CD8-positive, alpha-beta memory T cell (primary cell): ENCODE results near the gene TRAF2. TPM values are rescaled to one million over a fixed set of nuclear protein-coding genes. Genes with fewer than 3 reads are reported as not detected.
A peak's percentile ranks its signal among the peaks of the same experiment; 100 is the strongest.

Experiments
- CTCF ChIA-PET: fragments of 350-600 bp; sonication (Branson Sonifier 250); formaldehyde crosslinking; loops from one replicate; lab custom pipeline; 2021; ENCODE audit warnings: antibody characterized with exemption; lab: Charles Lee
- POLR2A ChIA-PET: fragments of 350-600 bp; sonication (Branson Sonifier 250); formaldehyde crosslinking; loops from one replicate; lab custom pipeline; 2021; ENCODE audit warnings: antibody characterized with exemption; lab: Charles Lee
- DNase-seq, 5 donors: peaks; one replicate each; pipeline versions ENCODE4 v3.0.0 to v3.0.0-alpha.2; 2020 to 2022; ENCODE audit warnings: mixed read lengths in 1 of 5
- H3K27ac ChIP-seq: one replicate; pipeline ENCODE4 v1.7.0; 2013; ENCODE audit warnings: low read depth, mild to moderate bottlenecking, low read length, moderate library complexity
- H3K27me3 ChIP-seq: 2 replicates; pipeline ENCODE4 v1.7.0; 2013; ENCODE audit warnings: low read length, mild to moderate bottlenecking; ENCODE audit not compliant: insufficient read depth, poor library complexity, severe bottlenecking
- H3K36me3 ChIP-seq: 2 replicates; pipeline ENCODE4 v1.7.0; 2013; ENCODE audit warnings: mild to moderate bottlenecking, low read length, moderate library complexity; ENCODE audit not compliant: insufficient read depth
- H3K4me1 ChIP-seq: 2 replicates; pipeline ENCODE4 v1.7.0; 2013; ENCODE audit warnings: mild to moderate bottlenecking, low read length, moderate library complexity; ENCODE audit not compliant: insufficient read depth
- H3K4me3 ChIP-seq: 2 replicates; pipeline ENCODE4 v1.7.0; 2013; ENCODE audit warnings: mild to moderate bottlenecking, low read length
- H3K9me3 ChIP-seq: 2 replicates; pipeline ENCODE4 v1.7.0; 2013; ENCODE audit warnings: mild to moderate bottlenecking, low read length
- H3K27ac Mint-ChIP-seq, 8 donors: one replicate each; pipeline ENCODE4 v1.8.0; 2020 to 2021; ENCODE audit warnings: mixed read lengths in 8 of 8, mild to moderate bottlenecking in 6 of 8, inconsistent platforms in 3 of 8, moderate library complexity in 3 of 8
- H3K27me3 Mint-ChIP-seq, 2 donors: one replicate each; pipeline ENCODE4 v1.8.0; 2020 to 2021; ENCODE audit warnings: mixed read lengths in 2 of 2, mild to moderate bottlenecking in 1 of 2, moderate library complexity in 1 of 2
- H3K36me3 Mint-ChIP-seq, 3 donors: one replicate each; pipeline ENCODE4 v1.8.0; 2020 to 2021; ENCODE audit warnings: mixed read lengths in 3 of 3, inconsistent platforms in 1 of 3, mild to moderate bottlenecking in 1 of 3
- H3K4me1 Mint-ChIP-seq, 3 donors: one replicate each; pipeline ENCODE4 v1.8.0; 2020 to 2021; ENCODE audit warnings: mixed read lengths in 3 of 3, inconsistent platforms in 1 of 3, mild to moderate bottlenecking in 1 of 3
- H3K4me3 Mint-ChIP-seq, 7 donors: one replicate each; pipeline ENCODE4 v1.8.0; 2020 to 2021; ENCODE audit warnings: mixed read lengths in 7 of 7, mild to moderate bottlenecking in 6 of 7, moderate library complexity in 4 of 7, inconsistent platforms in 2 of 7
- H3K9me3 Mint-ChIP-seq, 5 donors: one replicate each; pipeline ENCODE4 v1.8.0; 2020 to 2022; ENCODE audit warnings: mixed read lengths in 5 of 5, mild to moderate bottlenecking in 3 of 5, moderate library complexity in 2 of 5, inconsistent platforms in 1 of 5
- polyA plus RNA-seq: library from polyadenylated mRNA; unstranded; fragments of 300-500 nt; fragmentation: Illumina TruSeq; gene quantifications from one replicate; pipeline ENCODE4 v1.2.3, GENCODE V29; 2021
- total RNA-seq, 2 experiments: library from RNA; stranded (reverse); gene quantifications; one replicate each; pipeline ENCODE4 v1.2.3, GENCODE V29; 2021

The TRAF2 gene
- total and polyA plus RNA-seq, 3 experiments from 2014 or later, result 23.1 to 60.5 (median 53.2) TPM

DNA sequence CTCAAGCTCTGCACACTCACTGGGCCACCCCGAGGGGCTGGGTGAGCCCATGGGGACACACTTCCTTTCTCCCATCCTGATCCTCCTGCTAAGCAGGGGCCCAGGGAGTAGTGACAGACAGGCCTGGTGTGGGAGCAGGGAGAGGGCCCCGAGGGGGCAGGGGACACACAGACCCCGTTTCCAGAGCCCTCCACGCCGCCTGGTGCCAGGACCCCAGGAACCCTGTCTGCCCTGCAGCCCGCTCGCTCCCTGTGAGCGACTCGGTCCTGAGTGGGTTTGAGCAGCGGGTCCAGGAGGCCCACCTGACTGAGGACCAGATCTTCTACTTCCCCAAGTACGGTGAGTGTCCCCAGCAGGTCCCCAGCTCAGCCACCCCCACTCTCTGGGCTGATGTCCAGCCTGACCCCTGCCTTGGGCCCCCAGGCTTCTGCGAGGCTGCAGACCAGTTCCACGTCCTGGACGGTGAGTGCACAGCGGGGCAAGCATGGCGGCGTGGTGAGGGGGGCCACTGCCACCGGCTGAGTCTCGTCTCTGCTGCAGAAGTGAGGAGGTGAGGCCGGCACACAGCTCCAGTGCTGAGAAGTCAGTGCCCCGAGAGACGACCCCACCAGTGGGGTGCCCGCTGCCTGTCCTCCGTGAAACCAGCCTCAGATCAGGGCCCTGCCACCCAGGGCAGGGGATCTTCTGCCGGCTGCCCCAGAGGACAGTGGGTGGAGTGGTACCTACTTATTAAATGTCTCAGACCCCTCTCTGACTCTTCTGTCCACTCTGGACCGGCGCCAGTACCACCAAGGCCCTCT is 60.1 kb downstream of the TRAF2 start:
- CTCF ChIA-PET, result interaction anchor here (1.0 to 8.7 kb wide), 8 partner anchors 29 to 139 kb away, joined by 3 to 159 read pairs (median 6); partner anchors contain the start of genes AJM1, FUT7 and RABL6

DNA sequence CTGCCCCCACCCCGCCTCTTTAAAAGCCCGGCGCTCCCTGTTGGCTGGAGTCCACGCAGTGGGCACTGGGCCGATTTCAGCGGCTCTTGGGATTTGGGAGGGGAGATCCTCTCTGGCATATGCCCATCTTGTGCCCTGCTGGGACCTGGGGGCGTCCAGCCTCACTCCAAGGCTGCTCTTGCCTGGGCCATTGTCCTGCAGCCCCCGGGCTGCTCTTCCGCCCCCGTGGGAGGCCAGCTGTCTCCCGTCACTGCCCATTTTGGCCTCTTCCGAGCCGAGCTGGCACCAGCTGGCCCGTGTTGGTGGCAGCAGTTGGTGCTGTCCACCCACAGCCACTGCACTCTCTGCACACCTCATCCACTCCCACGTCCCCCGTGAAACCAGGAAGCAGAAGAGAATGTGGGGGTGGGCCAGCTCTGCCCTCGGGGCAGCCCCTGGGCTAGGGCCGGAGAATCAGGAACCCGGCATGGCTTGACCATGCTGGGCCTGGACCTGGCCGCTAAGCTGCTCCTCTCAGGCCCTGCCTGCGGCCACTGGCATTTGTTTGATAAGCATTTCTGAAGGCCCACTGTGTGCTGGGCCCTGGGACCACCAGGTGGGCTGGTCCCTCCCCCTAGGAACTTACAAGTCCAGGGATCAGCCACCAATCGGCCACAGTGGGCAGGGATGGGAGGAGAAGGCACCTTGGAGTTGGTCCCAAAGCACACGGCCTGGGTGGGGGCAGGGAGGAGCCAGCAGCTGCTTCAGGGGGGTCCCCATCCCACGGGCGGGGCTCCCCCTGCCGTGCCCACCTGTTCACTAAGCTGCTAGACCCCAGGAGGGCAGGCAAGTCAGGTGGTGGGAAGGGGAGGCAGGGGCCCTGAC is 60.9 kb downstream of the TRAF2 start:
- DNase-seq, result no peak
- Mint-ChIP-seq H3K9me3 (no peaks in the 10 kb centered on the region), H3K27ac (peak overlapping the region in 1 of 8 donors; percentile 64), H3K27me3 (no peaks in the 10 kb centered on the region), H3K4me3 (peak overlapping the region in 2 of 7 donors; percentile 36 to 56), H3K4me1 (peaks cover 4 to 44% (median 11%) of the 10 kb centered on the region in 3 donors), H3K36me3 (peaks cover 0 to 12% (median 0%) of the 10 kb centered on the region in 3 donors)
- Histone ChIP-seq H3K27ac (no peak overlapping the region), H3K27me3 (no peaks in the 10 kb centered on the region), H3K4me3 (no peak overlapping the region), H3K4me1 (peaks cover 17% of the 10 kb centered on the region), H3K36me3 (peaks cover 4% of the 10 kb centered on the region), H3K9me3 (no peaks in the 10 kb centered on the region)
- POLR2A ChIA-PET, result interaction anchor here (0.9 to 1.7 kb wide), 4 partner anchors 12 to 88 kb away, joined by 3 to 18 read pairs (median 7); partner anchors contain the start of gene PAXX
- CTCF ChIA-PET, result interaction anchor here (0.7 to 8.7 kb wide), 22 partner anchors 19 to 140 kb away, joined by 3 to 159 read pairs (median 5); partner anchors contain the start of genes ABCA2, AJM1, CLIC3 and FUT7

More for the DNA sequence above, 60.1 kb downstream of the TRAF2 start:
- H3K27me3 ChIP-seq, result no peaks in the 10 kb centered on the region
- H3K27ac ChIP-seq, result no peak overlapping the region
- no peak for DNase-seq
- Mint-ChIP-seq H3K27ac (peak overlapping the region in 1 of 8 donors; percentile 19), H3K27me3 (no peaks in the 10 kb centered on the region), H3K36me3 (peaks cover 0 to 19% (median 0%) of the 10 kb centered on the region in 3 donors), H3K9me3 (no peaks in the 10 kb centered on the region), H3K4me1 (peaks cover 4 to 44% (median 11%) of the 10 kb centered on the region in 3 donors), H3K4me3 (no peak overlapping the region)
- peaks cover 12% of the 10 kb centered on the region for H3K36me3 ChIP-seq
- no peak overlapping the region for H3K4me3 ChIP-seq
- peaks cover 17% of the 10 kb centered on the region for H3K4me1 ChIP-seq
- POLR2A ChIA-PET, result no interaction called here
- no peaks in the 10 kb centered on the region for H3K9me3 ChIP-seq

DNA sequence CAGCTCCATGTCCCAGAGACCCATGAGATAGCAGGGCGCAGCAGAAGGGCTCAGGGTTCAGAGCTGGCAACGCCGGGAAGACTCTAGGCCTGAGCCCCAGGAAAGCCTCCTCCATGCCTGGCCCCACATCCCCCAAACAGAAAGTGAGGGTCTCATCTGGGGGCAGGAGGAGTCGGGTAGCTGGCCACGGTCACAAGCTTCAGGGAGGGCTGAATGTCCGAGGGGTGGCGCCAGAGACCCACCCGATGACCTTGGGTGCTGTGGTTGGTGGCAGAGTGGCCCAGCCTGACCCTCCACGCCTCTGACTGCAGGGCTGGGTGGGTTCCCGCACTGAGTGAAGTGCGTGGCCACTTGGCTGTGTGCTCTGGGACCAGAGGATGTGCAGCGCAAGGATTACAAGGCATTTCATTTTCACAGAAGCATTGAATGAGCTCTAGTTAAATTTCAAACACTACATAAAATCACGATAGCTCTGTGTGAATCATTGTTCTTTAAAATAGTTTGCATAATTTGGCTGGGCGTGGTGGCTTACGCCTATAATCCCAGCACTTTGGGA is 61.7 kb downstream of the TRAF2 start:
- Mint-ChIP-seq H3K4me3 (peak overlapping the region; percentile 29 to 88 (median 67)), H3K36me3 (peaks cover 0 to 6% (median 0%) of the 10 kb centered on the region in 3 donors), H3K27me3 (no peaks in the 10 kb centered on the region), H3K27ac (peak overlapping the region in 6 of 8 donors; percentile 9 to 81 (median 64)), H3K9me3 (no peaks in the 10 kb centered on the region), H3K4me1 (peaks cover 4 to 38% (median 11%) of the 10 kb centered on the region in 3 donors)
- ChIA-PET POLR2A (interaction anchor here (0.7 to 1.7 kb wide), 5 partner anchors 12 to 220 kb away, joined by 3 to 18 read pairs (median 7); partner anchors contain the start of gene PAXX), CTCF (interaction anchor here (0.6 to 8.7 kb wide), 25 partner anchors 12 to 141 kb away, joined by 3 to 159 read pairs (median 5); partner anchors contain the start of genes ABCA2, AJM1, CLIC3 and FUT7)
- Histone ChIP-seq H3K27ac (no peak overlapping the region), H3K9me3 (no peaks in the 10 kb centered on the region), H3K27me3 (no peaks in the 10 kb centered on the region), H3K4me1 (peaks cover 17% of the 10 kb centered on the region), H3K36me3 (no peaks in the 10 kb centered on the region), H3K4me3 (no peak overlapping the region)
- no peak for DNase-seq

DNA sequence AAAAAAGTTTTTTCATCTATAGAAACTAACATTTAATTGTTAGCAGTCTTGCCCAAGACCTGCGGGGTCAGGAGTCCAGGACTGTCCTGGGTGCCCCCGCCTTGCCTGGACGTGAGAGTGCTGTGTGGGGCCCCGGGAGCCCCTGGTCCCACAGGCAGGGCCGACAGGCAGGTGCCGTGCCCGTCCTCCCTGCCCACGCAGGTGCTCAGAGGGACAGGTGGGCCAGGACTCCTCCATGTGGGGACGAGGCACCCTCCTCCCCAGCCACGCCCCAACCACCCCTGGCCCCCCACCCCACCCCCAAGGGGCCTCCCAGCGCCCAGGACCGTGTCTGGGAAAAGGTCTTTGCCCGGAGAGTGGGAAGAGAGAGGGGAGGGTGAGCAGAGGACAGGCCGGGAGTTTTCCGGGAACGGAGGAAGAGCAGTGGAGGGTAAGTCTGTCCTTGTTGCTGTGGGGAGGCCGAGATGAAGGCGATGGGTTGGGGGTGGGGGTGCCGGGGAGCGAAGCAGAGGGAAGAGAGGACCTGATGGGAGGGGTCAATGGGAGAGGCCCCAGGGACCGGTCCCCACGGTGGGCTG is 63.0 kb downstream of the TRAF2 start:
- POLR2A ChIA-PET, result interaction anchor here (1.0 kb wide), 4 partner anchors 29 to 86 kb away, joined by 3 to 4 read pairs (median 3); partner anchors contain the start of gene CLIC3
- Mint-ChIP-seq H3K9me3 (no peaks in the 10 kb centered on the region), H3K27ac (peak overlapping the region; percentile 60 to 94 (median 83)), H3K27me3 (no peaks in the 10 kb centered on the region), H3K4me1 (peaks cover 4 to 34% (median 11%) of the 10 kb centered on the region in 3 donors), H3K36me3 (no peaks in the 10 kb centered on the region), H3K4me3 (peak overlapping the region; percentile 81 to 92 (median 84))
- no peaks in the 10 kb centered on the region for H3K36me3 ChIP-seq
- peak overlapping the region; percentile 78 for H3K27ac ChIP-seq
- CTCF ChIA-PET, result interaction anchor here (0.7 to 8.7 kb wide), 5 partner anchors 11 to 86 kb away, joined by 3 to 159 read pairs (median 4); partner anchors contain the start of genes ABCA2 and FUT7
- no peaks in the 10 kb centered on the region for H3K9me3 ChIP-seq
- no peaks in the 10 kb centered on the region for H3K27me3 ChIP-seq
- peak overlapping the region; percentile 77 for H3K4me3 ChIP-seq
- no peak for DNase-seq
- peaks cover 17% of the 10 kb centered on the region for H3K4me1 ChIP-seq

DNA sequence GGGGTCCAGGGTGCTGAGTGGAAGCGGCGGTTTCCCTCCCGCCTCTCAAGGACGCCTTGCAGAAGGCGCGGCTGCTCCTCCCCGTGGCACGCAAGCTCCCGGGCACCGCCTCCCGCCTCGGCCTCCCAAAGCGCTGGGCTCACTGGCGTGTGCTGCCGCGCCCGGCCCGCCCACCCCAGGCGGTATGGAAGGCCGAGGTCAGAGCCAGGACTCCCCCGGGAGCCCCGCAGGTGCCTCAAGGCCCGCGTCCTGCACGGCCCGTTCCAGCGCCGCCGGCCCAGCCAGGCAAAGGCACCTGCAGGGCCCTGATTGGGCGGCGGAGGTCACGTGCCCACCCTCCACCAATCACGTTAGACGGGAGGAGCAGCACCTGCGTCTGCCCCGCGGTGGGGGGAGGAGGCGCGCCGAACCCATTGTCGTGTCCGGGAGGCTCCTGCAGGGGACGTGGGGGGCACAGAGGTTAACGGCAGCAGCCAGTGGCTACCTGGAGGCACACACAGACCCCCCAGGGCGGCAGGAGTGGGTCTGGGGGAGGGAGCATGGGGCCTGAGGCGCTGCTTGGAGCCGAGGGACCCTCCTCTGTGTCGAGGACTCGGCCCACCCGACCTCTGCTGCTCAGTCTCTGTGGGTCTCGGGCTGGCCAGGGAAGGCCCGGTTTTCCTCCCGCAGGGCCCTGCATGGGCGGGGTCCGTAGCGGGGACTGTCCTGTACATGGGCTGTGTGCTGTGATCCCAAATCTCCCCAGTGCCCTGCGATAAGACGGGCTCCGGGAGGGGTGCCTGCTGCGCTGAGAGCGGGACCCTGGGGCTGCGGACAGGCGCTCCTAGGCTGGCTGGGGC is 63.7 kb downstream of the TRAF2 start:
- DNase-seq, result peak; percentile 93 to 98 (median 97)
- H3K27me3 Mint-ChIP-seq, result no peaks in the 10 kb centered on the region
- H3K4me1 ChIP-seq, result peaks cover 14% of the 10 kb centered on the region
- peak overlapping the region; percentile 77 for H3K4me3 ChIP-seq
- H3K36me3 Mint-ChIP-seq, result no peaks in the 10 kb centered on the region
- peak overlapping the region; percentile 81 to 92 (median 87) for H3K4me3 Mint-ChIP-seq
- H3K27ac Mint-ChIP-seq, result peak overlapping the region; percentile 80 to 94 (median 86)
- H3K9me3 Mint-ChIP-seq, result no peaks in the 10 kb centered on the region
- H3K27me3 ChIP-seq, result no peaks in the 10 kb centered on the region
- POLR2A ChIA-PET, result interaction anchor here (1.0 kb wide), 4 partner anchors 28 to 86 kb away, joined by 3 to 4 read pairs (median 3); partner anchors contain the start of gene CLIC3
- H3K4me1 Mint-ChIP-seq, result peaks cover 0 to 34% (median 7%) of the 10 kb centered on the region in 3 donors
- no peaks in the 10 kb centered on the region for H3K9me3 ChIP-seq
- H3K36me3 ChIP-seq, result no peaks in the 10 kb centered on the region
- CTCF ChIA-PET, result interaction anchor here (0.7 to 8.7 kb wide), 8 partner anchors 10 to 85 kb away, joined by 3 to 159 read pairs (median 4); partner anchors contain the start of genes ABCA2 and FUT7
- H3K27ac ChIP-seq, result peak overlapping the region; percentile 78

DNA sequence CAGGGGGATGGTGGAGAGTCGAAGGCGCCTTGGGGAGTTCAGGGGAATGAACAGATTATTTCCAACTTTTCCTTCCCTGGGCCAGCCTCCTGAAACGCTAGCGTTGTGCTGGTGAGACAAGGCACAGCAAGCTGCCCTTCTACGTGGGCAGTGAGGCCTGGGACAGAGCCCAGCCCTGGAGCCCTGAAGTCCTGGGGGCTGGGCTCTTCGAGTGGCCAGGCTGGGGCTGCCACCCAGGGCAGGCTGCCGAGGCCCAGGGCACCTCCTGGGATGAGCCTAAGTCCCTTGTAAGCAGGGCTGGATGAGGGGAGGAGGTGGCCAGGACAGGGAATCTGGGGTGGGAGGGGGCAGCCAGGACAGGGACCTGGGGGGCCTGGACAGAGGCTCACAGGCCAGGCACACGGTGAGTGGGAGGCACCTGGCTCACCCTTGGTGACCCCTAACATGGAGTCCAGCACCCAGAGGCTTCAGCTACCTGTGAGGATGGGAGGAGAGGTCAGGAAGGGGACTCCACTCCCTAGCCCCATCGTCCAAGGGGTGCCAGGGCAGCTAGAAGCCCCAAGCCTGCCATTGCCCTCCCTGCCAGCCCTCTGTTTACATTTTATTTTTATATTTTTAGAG is 64.5 kb downstream of the TRAF2 start:
- H3K27ac ChIP-seq, result peak overlapping the region; percentile 78
- H3K9me3 ChIP-seq, result no peaks in the 10 kb centered on the region
- no peaks in the 10 kb centered on the region for H3K36me3 Mint-ChIP-seq
- H3K4me3 Mint-ChIP-seq, result peak overlapping the region; percentile 78 to 92 (median 83)
- peak overlapping the region; percentile 52 to 93 (median 84) for H3K27ac Mint-ChIP-seq
- peak overlapping the region; percentile 77 for H3K4me3 ChIP-seq
- DNase-seq, result no peak
- H3K36me3 ChIP-seq, result no peaks in the 10 kb centered on the region
- no peaks in the 10 kb centered on the region for H3K27me3 ChIP-seq
- ChIA-PET CTCF (interaction anchor here (0.8 to 8.7 kb wide), 5 partner anchors 9 to 84 kb away, joined by 3 to 159 read pairs (median 4); partner anchors contain the start of genes FUT7 and PTGDS), POLR2A (interaction anchor here (0.5 to 1.0 kb wide), 2 partner anchors 9 to 16 kb away, joined by 3 to 4 read pairs; no protein-coding TSS in a partner anchor)
- no peaks in the 10 kb centered on the region for H3K27me3 Mint-ChIP-seq
- H3K4me1 Mint-ChIP-seq, result peaks cover 0 to 35% (median 7%) of the 10 kb centered on the region in 3 donors
- H3K9me3 Mint-ChIP-seq, result no peaks in the 10 kb centered on the region
- H3K4me1 ChIP-seq, result peaks cover 6% of the 10 kb centered on the region
